Right renal pelvis (tissue), 4 donors: ENCODE measurements around the gene SMARCA2. TPM values are rescaled to one million over a fixed set of nuclear protein-coding genes. Genes with fewer than 3 reads are reported as not detected.
"Not testable (repeated sequence)": the region's sequence is repeated elsewhere in the genome, so short reads cannot be mapped to it uniquely, and the experiment has no call there.

Experiments used
- DNase-seq, 4 donors: peaks; one replicate each; pipeline ENCODE4 v3.0.0-alpha.2; 2013; ENCODE audit warnings: low read depth in 4 of 4, low spot score in 3 of 4, missing footprints in 1 of 4
- polyA plus RNA-seq, 4 donors: library from polyadenylated mRNA; unstranded; fragments of 120-200 nt; gene quantifications; one replicate each; pipeline ENCODE4 v1.2.1, GENCODE V29; 2013; ENCODE audit not compliant: insufficient read length in 4 of 4

The SMARCA2 gene
- polyA plus RNA-seq, 4 donors, result 105 to 151 (median 134) TPM

GRCh38 chr9:2132484-2133082 is 117.4 kb downstream of the SMARCA2 start:
- no peak for DNase-seq

DNA sequence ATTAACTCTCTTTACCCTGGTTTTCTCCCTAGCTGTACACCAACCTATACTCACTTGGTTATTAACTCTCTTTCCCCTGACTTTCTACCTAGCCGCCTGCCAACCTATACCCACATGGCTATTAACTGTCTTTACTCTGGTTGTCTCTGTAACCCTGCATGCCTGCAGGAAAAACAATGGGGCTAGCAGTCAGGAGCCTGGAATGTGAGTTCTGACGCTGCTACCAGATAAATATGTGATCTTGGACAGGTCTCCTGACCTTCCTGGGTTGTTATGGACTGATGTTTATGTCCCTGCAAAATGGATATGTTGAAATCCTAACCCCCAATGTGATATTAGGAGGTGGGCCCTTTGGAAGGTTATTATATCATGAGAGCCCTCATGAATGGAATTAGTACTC is 119.2 kb downstream of the SMARCA2 start:
- no peak for DNase-seq

GRCh38 chr9:2138646-2139045 is 123.5 kb downstream of the SMARCA2 start:
- DNase-seq, result no peak

GRCh38 chr9:2140600-2141223 is 125.6 kb downstream of the SMARCA2 start:
- no peak for DNase-seq

DNA sequence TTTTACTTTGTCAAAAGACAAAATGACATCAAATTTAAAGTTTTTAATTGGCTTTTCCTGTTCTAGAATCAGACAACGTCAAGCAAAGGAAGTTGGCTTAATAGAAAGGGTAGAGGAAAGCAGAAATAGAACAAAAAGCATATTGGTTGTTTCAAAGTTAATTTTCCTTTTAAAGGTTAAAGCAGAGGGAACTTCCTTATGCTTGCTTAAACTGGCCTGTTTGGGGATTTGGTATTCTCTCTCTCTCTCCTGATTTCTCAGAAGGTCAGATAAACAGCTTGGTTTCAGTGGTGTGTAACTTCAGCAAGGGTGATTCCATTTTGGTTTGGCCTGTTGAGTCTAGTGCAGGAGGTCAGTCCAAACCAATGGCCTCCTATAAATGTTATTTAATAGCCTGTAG is 127.1 kb downstream of the SMARCA2 start:
- no peak for DNase-seq

DNA sequence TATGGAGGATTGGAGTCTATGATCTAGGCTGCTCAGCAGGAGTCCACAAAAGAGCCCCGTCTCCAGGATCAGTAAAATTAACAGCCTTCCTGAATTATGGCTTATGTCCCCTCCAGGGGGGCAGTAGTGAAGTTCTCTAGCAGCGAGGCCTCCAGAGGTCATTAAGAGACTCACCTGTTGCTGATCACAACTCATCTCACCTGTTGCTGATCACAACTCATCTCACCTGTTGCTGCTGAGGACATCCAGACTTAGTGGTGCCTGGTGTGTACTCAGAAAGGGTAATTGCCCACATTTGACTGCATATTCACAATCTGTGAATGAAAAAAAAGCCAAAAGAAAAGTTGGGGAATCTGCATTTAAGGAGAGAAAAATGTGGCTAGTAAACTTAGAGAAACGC is 129.5 kb downstream of the SMARCA2 start:
- DNase-seq, result no peak

- no peak for DNase-seq
These were observed 130.6 kb downstream of the SMARCA2 start for GRCh38 chr9:2145746-2146145.

- not testable (repeated sequence) for DNase-seq
These were observed 131.6 kb downstream of the SMARCA2 start for GRCh38 chr9:2146700-2147099.

DNA sequence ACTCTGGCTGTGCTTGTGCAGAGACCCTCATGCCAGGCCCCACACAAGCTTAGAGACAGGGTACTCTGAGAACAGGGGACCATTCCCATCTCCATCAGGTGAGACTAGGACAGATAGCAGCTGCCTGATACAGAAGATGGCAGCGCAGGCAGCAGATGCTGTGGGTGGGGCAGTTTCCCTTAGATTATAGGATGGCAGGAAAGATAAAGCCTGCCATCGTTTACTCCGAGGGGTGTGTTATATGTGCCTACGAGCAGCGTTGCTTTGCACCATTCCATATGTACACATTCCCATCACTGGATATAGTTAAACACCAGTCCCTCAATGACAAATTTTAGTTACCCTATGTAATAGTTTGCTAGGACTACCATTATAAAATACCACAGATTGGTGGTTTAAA is 135.2 kb downstream of the SMARCA2 start:
- DNase-seq, result no peak

DNA sequence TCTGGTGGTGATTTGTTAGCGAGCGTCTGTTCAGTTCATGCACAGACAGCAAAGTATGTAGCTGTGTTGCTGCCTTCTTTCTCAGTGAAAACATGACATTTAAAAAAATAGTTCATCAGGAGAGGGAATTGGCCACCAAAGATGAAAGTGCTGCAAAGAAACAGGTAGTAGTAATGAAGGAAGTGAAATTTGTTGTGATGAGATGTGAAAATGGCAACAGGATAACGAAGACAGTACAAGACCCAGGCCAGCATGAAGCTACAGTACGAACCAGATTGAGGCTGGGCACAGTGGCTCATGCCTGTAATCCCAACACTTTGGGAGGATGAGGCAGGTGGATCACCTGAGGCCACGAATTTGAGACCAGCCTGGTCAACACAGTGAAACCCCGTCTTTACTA is 136.0 kb downstream of the SMARCA2 start:
- no peak for DNase-seq

- no peak for DNase-seq
These were observed 138.0 kb downstream of the SMARCA2 start for GRCh38 chr9:2152966-2153629.

DNA sequence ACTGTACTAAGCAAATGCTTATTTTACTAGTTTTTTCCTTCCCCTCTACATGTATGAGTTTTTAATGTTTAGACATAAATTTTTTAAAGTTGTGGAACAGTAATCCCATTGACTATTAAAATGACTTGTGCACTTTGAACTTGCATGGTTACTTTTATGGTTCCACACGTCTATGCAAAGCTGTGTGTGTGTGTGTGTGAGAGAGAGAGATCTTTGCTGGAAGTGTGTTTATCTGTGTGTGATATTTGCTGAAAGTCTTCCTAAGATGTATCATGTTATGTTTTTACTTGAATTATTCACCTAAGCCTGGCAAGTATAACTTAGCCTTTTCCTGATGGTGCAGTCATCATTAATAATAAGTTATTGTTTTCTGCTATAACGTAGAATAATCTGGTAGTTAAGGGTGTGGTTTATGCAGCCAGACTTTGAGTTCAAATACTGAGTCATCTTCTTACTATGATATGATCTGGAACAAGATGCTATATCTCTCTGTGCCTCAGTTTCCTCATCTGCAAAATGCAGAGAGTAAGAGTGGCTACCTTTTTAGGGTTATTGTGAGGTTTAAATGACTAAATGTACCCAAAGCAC is 138.6 kb downstream of the SMARCA2 start:
- no peak for DNase-seq

- DNase-seq, result no peak
These were observed 139.6 kb downstream of the SMARCA2 start for GRCh38 chr9:2154731-2155130.

DNA sequence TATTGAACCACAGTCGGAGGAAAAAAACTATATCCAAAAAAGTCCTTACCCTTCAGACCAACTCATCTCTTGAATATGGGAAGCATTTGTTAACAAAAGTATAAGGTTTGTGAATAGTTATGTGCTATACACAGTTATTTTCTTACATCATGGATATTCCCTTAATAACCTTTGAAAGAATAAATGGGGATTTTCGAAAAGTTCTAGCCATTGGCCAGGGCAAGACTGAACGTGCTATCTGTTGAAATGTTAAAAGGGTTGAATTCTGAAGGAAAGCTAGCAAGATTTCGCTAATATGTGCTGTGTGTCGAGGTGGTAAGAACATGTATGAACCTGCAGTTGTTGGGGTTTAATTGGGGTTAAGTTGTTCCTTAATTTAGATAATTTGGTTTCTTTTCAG is 140.8 kb downstream of the SMARCA2 start:
- no peak for DNase-seq

DNA sequence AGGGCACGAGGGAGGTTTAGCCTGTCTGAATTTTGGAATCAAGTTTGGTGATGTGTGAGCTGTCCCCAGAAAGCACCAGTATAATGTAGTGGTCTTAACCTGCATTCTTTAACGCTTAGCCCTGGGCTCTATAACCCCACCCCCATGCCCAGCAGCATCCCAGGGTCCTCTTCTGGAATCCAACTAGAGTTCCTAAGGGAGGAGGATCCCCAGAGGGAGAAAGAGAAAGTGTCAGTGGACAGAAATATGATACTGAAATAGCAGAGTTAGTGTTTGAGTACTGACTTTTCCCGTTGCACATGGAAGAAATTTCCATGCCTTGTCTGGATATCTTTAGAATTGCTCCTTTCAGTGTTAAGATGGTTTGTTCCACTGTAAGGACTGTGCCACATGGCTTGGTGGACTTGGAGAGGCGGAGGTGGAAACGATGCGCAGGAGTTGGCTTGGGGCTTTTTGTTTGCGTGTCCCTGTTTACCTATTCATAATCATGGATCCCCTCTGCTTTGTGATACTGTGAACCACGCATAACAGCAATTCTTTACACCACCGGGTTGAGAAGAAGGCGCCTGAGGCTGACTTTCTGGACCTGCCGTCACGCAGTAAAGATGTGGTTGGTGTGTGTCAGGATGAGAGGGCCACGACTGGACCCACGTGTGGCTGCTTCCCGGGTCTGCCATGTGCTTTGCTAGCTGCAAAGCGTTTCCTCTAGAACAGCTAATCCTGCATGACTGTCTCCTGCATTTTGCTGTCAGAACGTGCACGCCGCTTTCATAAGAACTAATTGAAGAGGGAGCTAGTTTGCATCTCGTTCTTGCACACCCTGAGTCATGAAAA is 142.3 kb downstream of the SMARCA2 start:
- DNase-seq, result peak in 2 of 4 donors; percentile 31 to 37

GRCh38 chr9:2158111-2158610 is 143.0 kb downstream of the SMARCA2 start:
- DNase-seq, result peak; percentile 57 to 82 (median 70)

DNA sequence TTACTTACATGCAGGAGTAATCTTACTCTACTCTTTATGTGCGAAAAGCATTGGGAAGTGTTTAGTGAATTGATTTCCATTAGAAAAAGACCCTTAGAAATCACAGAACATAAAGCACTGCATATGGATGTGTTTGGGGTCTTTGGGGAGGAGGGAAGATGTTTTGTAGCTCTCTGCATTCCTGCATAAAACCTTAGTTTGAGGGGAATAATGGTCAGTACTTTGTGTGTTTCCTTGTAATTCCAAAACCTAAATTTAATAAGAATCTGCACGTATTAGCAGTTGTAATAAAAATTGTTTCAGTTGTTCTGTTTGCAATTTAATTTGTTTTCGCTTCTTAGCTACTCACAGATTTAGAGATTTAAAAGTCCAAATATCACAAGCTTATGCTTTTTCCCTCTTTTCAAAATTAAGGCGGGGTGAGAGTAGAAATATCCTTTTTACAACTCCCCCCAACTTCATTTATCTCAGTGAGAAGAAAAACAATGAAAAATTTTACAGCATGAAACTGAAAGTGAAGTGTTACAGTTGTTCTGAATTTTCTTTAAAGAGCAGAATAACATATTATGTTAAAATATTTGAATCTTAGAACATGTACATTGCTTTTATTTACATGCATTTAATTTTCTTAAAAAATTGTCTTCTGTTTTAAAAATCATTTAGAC is 143.8 kb downstream of the SMARCA2 start:
- peak in 1 of 4 donors; percentile 20 for DNase-seq

DNA sequence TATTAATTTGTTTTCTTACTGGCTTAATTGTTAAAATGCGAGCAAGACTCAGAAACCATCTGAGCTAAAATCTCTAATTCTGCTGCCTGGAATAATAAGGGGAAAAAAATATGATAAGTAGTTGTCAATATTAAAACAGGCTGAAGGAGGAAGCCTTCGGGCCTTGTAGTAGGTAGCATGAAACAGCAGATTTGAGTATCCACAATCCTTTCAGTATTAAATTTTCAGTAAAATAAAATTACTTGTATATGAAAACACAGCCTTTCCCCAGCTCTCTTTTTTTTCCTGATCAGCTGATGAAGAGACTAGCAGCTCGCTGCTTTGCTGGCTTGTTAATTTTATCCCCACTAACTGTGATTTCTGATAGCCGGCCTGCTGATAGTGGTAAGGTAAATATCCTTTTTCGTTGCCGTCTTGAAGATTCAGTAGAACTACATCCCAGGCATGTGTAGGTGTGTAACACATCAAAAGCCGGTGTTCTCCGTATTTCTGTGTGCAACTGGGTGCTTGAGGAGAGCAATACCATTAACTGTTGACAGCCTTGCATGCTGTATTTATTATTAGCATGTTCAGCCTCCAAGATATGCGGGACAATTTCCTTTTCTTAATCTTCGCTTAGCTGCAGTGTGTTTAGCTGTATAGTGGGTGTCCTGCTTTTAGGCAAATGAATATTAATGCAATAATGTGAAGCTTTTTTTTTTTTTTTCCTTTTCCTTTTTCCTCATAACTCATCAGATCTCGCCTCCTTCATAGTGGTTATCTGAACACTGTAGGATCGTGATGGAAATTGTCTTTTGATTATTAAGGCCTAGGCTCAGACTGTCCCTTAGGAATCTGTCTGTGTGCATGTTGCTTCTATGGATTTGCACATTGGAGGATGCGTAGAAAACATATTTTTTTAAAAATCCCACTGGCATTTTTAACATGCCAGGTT is 144.6 kb downstream of the SMARCA2 start:
- DNase-seq, result peak in 2 of 4 donors; percentile 20 to 35

DNA sequence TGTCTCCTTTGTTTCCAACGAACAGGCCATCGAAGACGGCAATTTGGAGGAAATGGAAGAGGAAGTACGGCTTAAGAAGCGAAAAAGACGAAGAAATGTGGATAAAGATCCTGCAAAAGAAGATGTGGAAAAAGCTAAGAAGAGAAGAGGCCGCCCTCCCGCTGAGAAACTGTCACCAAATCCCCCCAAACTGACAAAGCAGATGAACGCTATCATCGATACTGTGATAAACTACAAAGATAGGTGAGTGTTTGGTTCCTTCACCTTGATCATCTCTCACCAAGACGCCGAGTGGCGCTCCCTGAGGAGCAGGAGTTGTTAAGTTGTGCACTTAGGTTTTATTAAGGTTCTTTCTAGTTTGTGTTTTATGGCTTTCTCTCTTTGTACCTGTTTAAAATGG is 146.5 kb downstream of the SMARCA2 start:
- DNase-seq, result no peak
